CD14-positive monocyte (primary cell): ENCODE data around the gene ANKRD44. TPM values are rescaled to one million over a fixed set of nuclear protein-coding genes. Genes with fewer than 3 reads are reported as not detected.

Source experiments
- DNase-seq, 3 donors: peaks; one replicate each; pipeline ENCODE4 v3.0.0-alpha.2; 2011 to 2022
- H2AFZ ChIP-seq: 2 replicates; pipeline ENCODE4 v1.6.0; 2012; ENCODE audit warnings: mild to moderate bottlenecking, low read depth, low read length, inconsistent platforms; ENCODE audit not compliant: insufficient read depth, poor library complexity, severe bottlenecking
- H3K27ac ChIP-seq, 2 donors: 1 replicate in 1 of 2; 2 replicates in 1 of 2; pipeline ENCODE4 v1.5.1; 2012 to 2013; ENCODE audit warnings: low read length in 2 of 2, control low read depth in 1 of 2, inconsistent platforms in 1 of 2, low read depth in 1 of 2, mild to moderate bottlenecking in 1 of 2
- H3K27me3 ChIP-seq, 2 donors: one replicate each; pipeline versions ENCODE4 v1.6.0 to v1.6.1; 2011 to 2013; ENCODE audit warnings: low read length in 2 of 2; ENCODE audit not compliant: control insufficient read depth in 2 of 2, insufficient read depth in 2 of 2
- H3K36me3 ChIP-seq, 2 donors: replicated peaks in 1 of 2; 1 replicate in 1 of 2; 2 replicates in 1 of 2; pipeline versions ENCODE4 v1.5.1 to v1.6.1; 2012 to 2013; ENCODE audit warnings: low read length in 2 of 2, control low read depth in 1 of 2, inconsistent platforms in 1 of 2, mild to moderate bottlenecking in 1 of 2; ENCODE audit not compliant: insufficient read depth in 2 of 2, control insufficient read depth in 1 of 2
- H3K4me1 ChIP-seq, 2 donors: 1 replicate in 1 of 2; 2 replicates in 1 of 2; pipeline versions ENCODE4 v1.5.1 to v1.6.1; 2012 to 2013; ENCODE audit warnings: low read length in 2 of 2, control low read depth in 1 of 2, inconsistent platforms in 1 of 2, mild to moderate bottlenecking in 1 of 2, moderate library complexity in 1 of 2; ENCODE audit not compliant: insufficient read depth in 2 of 2, control insufficient read depth in 1 of 2
- H3K4me2 ChIP-seq: replicated peaks from 2 replicates; pipeline ENCODE3; 2012; ENCODE audit warnings: low read length, moderate library complexity, mild to moderate bottlenecking; ENCODE audit not compliant: poor library complexity, severe bottlenecking; ENCODE audit errors: extremely low read depth
- H3K4me3 ChIP-seq, 3 experiments: fragments of 200-600 bp in 1 of 3; sonication (generic) in 1 of 3; replicated peaks in 1 of 3; 1 replicate in 2 of 3; 2 replicates in 1 of 3; pipeline ENCODE4 v1.5.1; 2011 to 2013; ENCODE audit warnings: low read length in 3 of 3, mild to moderate bottlenecking in 3 of 3, control low read depth in 2 of 3, low read depth in 2 of 3, inconsistent platforms in 1 of 3, moderate library complexity in 1 of 3
- H3K79me2 ChIP-seq: 2 replicates; pipeline ENCODE4 v1.6.0; 2012; ENCODE audit warnings: mild to moderate bottlenecking, control low read depth, inconsistent platforms, low read length, moderate library complexity; ENCODE audit not compliant: insufficient read depth
- H3K9ac ChIP-seq: 2 replicates; pipeline ENCODE4 v1.6.0; 2017; ENCODE audit warnings: low read length, mild to moderate bottlenecking; ENCODE audit not compliant: insufficient read depth, poor library complexity, severe bottlenecking
- H3K9me3 ChIP-seq, 2 donors: replicated peaks in 1 of 2; 1 replicate in 1 of 2; 2 replicates in 1 of 2; pipeline versions ENCODE4 v1.5.1 to v1.6.1; 2012 to 2013; ENCODE audit warnings: low read length in 2 of 2, control low read depth in 1 of 2; ENCODE audit not compliant: control insufficient read depth in 1 of 2, insufficient read depth in 1 of 2
- H4K20me1 ChIP-seq: 2 replicates; pipeline ENCODE4 v1.6.0; 2012; ENCODE audit warnings: mild to moderate bottlenecking, low read length, control low read depth, moderate library complexity; ENCODE audit not compliant: insufficient read depth
- H3K27ac Mint-ChIP-seq, 7 donors: one replicate each; pipeline ENCODE4 v1.8.0; 2020; ENCODE audit warnings: mild to moderate bottlenecking in 7 of 7, mixed read lengths in 7 of 7, moderate library complexity in 6 of 7, inconsistent platforms in 2 of 7
- H3K27me3 Mint-ChIP-seq, 3 donors: one replicate each; pipeline ENCODE4 v1.8.0; 2021 to 2022; ENCODE audit warnings: low read depth in 3 of 3, mild to moderate bottlenecking in 3 of 3, mixed read lengths in 3 of 3, moderate library complexity in 3 of 3, inconsistent platforms in 1 of 3
- H3K36me3 Mint-ChIP-seq, 2 donors: one replicate each; pipeline ENCODE4 v1.8.0; 2020; ENCODE audit warnings: mixed read lengths in 2 of 2, inconsistent platforms in 1 of 2, mild to moderate bottlenecking in 1 of 2
- H3K4me1 Mint-ChIP-seq: one replicate; pipeline ENCODE4 v1.8.0; 2020; ENCODE audit warnings: mild to moderate bottlenecking, mixed read lengths
- H3K4me3 Mint-ChIP-seq, 2 donors: one replicate each; pipeline ENCODE4 v1.8.0; 2020; ENCODE audit warnings: mild to moderate bottlenecking in 2 of 2, mixed read lengths in 2 of 2, moderate library complexity in 1 of 2
- H3K9me3 Mint-ChIP-seq, 7 donors: one replicate each; pipeline ENCODE4 v1.8.0; 2020 to 2022; ENCODE audit warnings: mixed read lengths in 7 of 7, mild to moderate bottlenecking in 6 of 7, moderate library complexity in 6 of 7, inconsistent platforms in 2 of 7
- WGBS: methylation state at CpG from one replicate; pipeline ENCODE4 v1.1.5; 2013; ENCODE audit warnings: missing lambda C conversion rate; ENCODE audit not compliant: insufficient coverage; 5-methylcytosine and 5-hydroxymethylcytosine counted together
- intact Hi-C, 2 donors: fragments of 100-400 bp; cut with micrococcal nuclease; formaldehyde crosslinking; loops; one replicate each; pipeline versions ENCODE4 v1.15.0 to v1.15.1; 2023
- polyA plus RNA-seq, 3 donors: library from polyadenylated mRNA; depleted of rRNA in 1 of 3; unstranded in 2 of 3; stranded (reverse) in 1 of 3; fragments of 300-500 nt in 2 of 3; fragments of >200 nt in 1 of 3; fragmentation: Illumina TruSeq in 2 of 3; gene quantifications; 1 replicate in 2 of 3; 2 replicates in 1 of 3; pipeline ENCODE4 v1.2.3, GENCODE V29; 2012 to 2021
- TF ChIP-seq, protein P1 (sequence below): fragments of 200-600 bp; IDR thresholded peaks from one replicate; pipeline ENCODE4 v1.8.0; 2022; ENCODE audit warnings: antibody characterized with exemption, mild to moderate bottlenecking

Gene ANKRD44
- polyA plus RNA-seq, 3 donors: 55.7 to 91.9 (median 64.9) TPM

DNA sequence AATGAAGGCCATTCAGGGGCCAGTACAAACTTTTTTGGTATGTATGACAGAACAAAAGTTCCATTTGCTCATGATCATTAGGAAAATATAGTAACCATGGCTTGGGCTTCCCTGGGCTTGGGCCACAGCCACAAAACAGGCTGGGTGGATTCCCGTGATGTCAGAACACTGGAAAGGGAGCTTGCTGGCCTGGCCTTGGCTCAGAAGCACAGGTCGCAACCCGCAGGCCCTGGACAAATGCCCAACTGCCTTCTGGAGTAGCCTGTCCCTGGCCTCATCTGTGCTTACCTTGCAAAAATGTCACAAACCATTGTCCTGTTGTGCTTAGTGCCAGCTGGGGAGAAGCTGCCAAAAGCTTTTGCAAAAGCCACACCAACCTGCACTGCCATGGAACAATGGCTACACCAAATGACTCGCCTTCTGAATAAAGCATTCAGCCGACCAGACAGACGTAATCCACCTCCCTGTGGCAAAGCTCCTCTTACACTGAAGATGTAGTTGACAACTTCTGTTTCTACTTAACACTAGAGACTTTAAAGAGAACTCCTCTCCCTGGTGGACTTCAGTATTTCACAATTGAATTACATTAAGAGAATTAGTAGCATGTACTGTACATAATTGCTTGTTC, 125.5 kb downstream of the ANKRD44 start:
- peaks cover 0 to 3% of the 10 kb centered on the region in 2 donors for H3K4me1 ChIP-seq
- peaks cover 100% of the 10 kb centered on the region for H4K20me1 ChIP-seq
- no peak overlapping the region for H2AFZ ChIP-seq
- peak overlapping the region; percentile 15 to 26 for H3K27ac ChIP-seq
- Mint-ChIP-seq H3K36me3 (peaks cover 48 to 55% of the 10 kb centered on the region in 2 donors), H3K4me1 (peaks cover 20% of the 10 kb centered on the region), H3K27me3 (no peaks in the 10 kb centered on the region), H3K27ac (peak overlapping the region in 4 of 7 donors; percentile 10 to 63 (median 36)), H3K9me3 (no peaks in the 10 kb centered on the region), H3K4me3 (no peak overlapping the region)
- no peaks in the 10 kb centered on the region for H3K27me3 ChIP-seq
- H3K36me3 ChIP-seq: peaks cover 12 to 64% of the 10 kb centered on the region in 2 donors
- peaks cover 88% of the 10 kb centered on the region for H3K79me2 ChIP-seq
- H3K9me3 ChIP-seq: no peaks in the 10 kb centered on the region
- DNase-seq: peak in 1 of 3 donors; percentile 20
- TF ChIP-seq, protein P1, sequence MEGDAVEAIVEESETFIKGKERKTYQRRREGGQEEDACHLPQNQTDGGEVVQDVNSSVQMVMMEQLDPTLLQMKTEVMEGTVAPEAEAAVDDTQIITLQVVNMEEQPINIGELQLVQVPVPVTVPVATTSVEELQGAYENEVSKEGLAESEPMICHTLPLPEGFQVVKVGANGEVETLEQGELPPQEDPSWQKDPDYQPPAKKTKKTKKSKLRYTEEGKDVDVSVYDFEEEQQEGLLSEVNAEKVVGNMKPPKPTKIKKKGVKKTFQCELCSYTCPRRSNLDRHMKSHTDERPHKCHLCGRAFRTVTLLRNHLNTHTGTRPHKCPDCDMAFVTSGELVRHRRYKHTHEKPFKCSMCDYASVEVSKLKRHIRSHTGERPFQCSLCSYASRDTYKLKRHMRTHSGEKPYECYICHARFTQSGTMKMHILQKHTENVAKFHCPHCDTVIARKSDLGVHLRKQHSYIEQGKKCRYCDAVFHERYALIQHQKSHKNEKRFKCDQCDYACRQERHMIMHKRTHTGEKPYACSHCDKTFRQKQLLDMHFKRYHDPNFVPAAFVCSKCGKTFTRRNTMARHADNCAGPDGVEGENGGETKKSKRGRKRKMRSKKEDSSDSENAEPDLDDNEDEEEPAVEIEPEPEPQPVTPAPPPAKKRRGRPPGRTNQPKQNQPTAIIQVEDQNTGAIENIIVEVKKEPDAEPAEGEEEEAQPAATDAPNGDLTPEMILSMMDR: no peak
- no peak overlapping the region for H3K4me3 ChIP-seq
- no peak overlapping the region for H3K9ac ChIP-seq
- intact Hi-C loops: loop anchor here in 1 of 2 donors (10.0 kb wide), 1 partner anchor 190 kb away; no protein-coding TSS in a partner anchor
- 93% methylated on average over 5 of the region's 6 CpGs for WGBS
- no peak overlapping the region for H3K4me2 ChIP-seq

DNA sequence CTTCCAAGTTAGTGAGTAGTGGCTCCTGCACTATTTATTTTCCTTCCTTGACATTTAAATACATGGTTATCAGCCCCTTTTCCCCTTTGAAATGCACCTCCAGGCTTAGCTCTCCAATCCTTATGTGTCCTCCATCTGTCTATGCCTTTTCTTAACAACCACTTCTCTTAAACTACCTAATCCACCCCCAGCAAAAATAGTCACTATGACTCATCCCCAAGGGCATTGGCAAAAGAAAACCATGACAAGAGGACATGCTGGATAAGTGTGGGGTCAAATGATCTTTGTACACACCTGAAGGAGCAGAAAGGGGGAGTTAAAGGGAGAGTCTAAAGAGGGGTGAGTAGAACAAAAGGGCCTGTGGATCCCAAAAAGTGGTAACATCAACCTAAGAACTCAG, 127.2 kb downstream of the ANKRD44 start:
- H3K27me3 ChIP-seq: no peaks in the 10 kb centered on the region
- intact Hi-C loops: loop anchor here in 1 of 2 donors (10.0 kb wide), 1 partner anchor 191 kb away; no protein-coding TSS in a partner anchor
- H3K4me1 Mint-ChIP-seq: peaks cover 19% of the 10 kb centered on the region
- H3K9me3 ChIP-seq: no peaks in the 10 kb centered on the region
- no peak for DNase-seq
- H3K4me3 ChIP-seq: no peak overlapping the region
- no peaks in the 10 kb centered on the region for H3K27me3 Mint-ChIP-seq
- no peak overlapping the region for H3K4me2 ChIP-seq
- H2AFZ ChIP-seq: no peak overlapping the region
- H3K4me1 ChIP-seq: peaks cover 0 to 3% of the 10 kb centered on the region in 2 donors
- TF ChIP-seq, protein P1: no peak
- H3K9me3 Mint-ChIP-seq: no peaks in the 10 kb centered on the region
- H3K36me3 Mint-ChIP-seq: peaks cover 57 to 64% of the 10 kb centered on the region in 2 donors
- peaks cover 88% of the 10 kb centered on the region for H3K79me2 ChIP-seq
- H3K4me3 Mint-ChIP-seq: no peak overlapping the region
- peaks cover 19 to 70% of the 10 kb centered on the region in 2 donors for H3K36me3 ChIP-seq
- H3K27ac Mint-ChIP-seq: no peak overlapping the region
- H3K9ac ChIP-seq: no peak overlapping the region
- H4K20me1 ChIP-seq: peaks cover 100% of the 10 kb centered on the region
- H3K27ac ChIP-seq: peak overlapping the region in 1 of 2 donors; percentile 23
